WERI-Rb-1 (cell line): ENCODE data around the gene UGT1A6.

Experiments
- DNase-seq: peaks from one replicate; pipeline ENCODE4 v3.0.0-alpha.2; 2020
- H3K27ac ChIP-seq: fragments of 250-450 bp; sonication (Bioruptor Pico); 2 replicates; pipeline ENCODE4 v1.5.1; 2020; ENCODE audit warnings: mild to moderate bottlenecking, moderate library complexity
- H3K27me3 ChIP-seq: fragments of 250-450 bp; sonication (Bioruptor Pico); 2 replicates; pipeline ENCODE4 v1.5.1; 2021; ENCODE audit warnings: mild to moderate bottlenecking, low read depth, moderate library complexity; ENCODE audit not compliant: insufficient read depth, severe bottlenecking
- H3K36me3 ChIP-seq: fragments of 250-450 bp; sonication (Bioruptor Pico); 2 replicates; pipeline ENCODE4 v1.5.1; 2020; ENCODE audit warnings: mild to moderate bottlenecking, moderate library complexity
- H3K4me3 ChIP-seq: 2 replicates; pipeline ENCODE4 v1.5.1; 2011; ENCODE audit warnings: low read depth, mild to moderate bottlenecking, control low read depth, low read length
- H3K9me3 ChIP-seq: fragments of 250-450 bp; sonication (Bioruptor Pico); 2 replicates; pipeline ENCODE4 v1.5.1; 2021; ENCODE audit warnings: mild to moderate bottlenecking, moderate library complexity; ENCODE audit not compliant: severe bottlenecking
- CTCF ChIP-seq: IDR thresholded peaks from 2 replicates; pipeline ENCODE4 v1.5.1; 2011; ENCODE audit warnings: low read depth, mild to moderate bottlenecking, control low read depth, inconsistent platforms, low read length

UGT1A6 gene

GRCh38 chr2:233688341-233688740 is 4.3 kb upstream of the UGT1A6 start:
- DNase-seq, result no peak
- Histone ChIP-seq H3K27ac (no peak overlapping the region), H3K27me3 (no peaks in the 10 kb centered on the region), H3K9me3 (no peaks in the 10 kb centered on the region), H3K36me3 (no peaks in the 10 kb centered on the region), H3K4me3 (no peak overlapping the region)
- no peak for TF ChIP-seq CTCF

DNA sequence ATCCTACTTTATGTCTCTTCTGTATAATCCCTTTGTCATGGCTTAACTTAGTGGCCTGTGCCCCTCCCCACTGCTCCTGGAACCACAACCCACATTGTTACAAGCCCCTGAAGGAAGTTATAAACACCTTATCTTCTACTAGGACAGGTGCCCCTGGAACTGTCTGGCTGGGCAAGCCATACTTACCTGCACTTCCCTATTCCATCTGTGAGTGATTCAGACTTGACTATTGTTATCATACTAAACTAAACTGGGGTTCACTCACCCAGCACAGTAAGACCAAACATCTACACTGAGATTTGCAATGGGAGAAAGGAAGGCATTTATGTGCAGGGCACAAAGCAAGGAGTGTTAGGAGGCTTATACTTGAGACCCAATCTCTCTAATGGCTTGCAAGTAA is 3.7 kb upstream of the UGT1A6 start:
- Histone ChIP-seq H3K4me3 (no peak overlapping the region), H3K27me3 (no peaks in the 10 kb centered on the region), H3K9me3 (no peaks in the 10 kb centered on the region), H3K27ac (no peak overlapping the region), H3K36me3 (no peaks in the 10 kb centered on the region)
- TF ChIP-seq CTCF, result no peak
- no peak for DNase-seq

DNA sequence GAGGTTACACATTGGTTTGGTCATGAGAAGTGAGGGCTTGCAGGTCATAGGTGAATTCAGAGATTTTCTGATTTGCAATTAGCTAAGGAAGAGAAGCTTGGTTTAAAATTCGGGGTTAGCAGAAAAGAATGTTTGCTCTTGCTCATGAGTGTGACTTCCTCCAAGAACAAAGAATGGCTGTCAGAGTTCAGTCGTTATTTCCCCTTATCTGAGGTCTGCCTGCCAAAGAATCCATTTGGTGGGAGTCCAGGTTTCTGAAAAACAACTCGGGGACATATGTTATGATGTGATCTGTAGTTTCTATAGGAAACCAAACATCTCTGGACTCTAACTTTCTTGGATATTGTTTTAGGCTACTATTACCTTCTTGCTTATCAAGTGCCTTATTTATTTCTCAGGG is 3.2 kb upstream of the UGT1A6 start:
- no peaks in the 10 kb centered on the region for H3K36me3 ChIP-seq
- no peaks in the 10 kb centered on the region for H3K9me3 ChIP-seq
- no peaks in the 10 kb centered on the region for H3K27me3 ChIP-seq
- no peak for DNase-seq
- no peak overlapping the region for H3K27ac ChIP-seq
- no peak for TF ChIP-seq CTCF
- no peak overlapping the region for H3K4me3 ChIP-seq

DNA sequence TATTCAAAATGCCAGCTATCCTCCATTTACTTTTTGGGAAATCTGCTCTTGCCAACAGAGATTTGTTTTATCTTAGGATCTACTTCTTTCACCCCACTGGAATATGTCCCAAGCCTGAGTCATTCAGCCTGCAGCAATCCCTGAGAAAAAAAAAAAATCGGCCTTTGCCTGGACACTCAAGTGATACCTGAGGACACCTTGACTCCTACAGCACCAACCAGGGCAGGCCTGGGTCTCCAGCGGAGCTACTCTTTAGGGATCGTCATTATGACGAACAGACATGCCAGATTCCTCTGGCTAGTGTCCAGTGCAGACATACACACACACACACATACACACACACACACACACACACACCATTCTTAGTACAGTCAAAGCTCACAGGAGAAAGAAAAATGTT is 2.2 kb upstream of the UGT1A6 start:
- H3K27me3 ChIP-seq, result no peaks in the 10 kb centered on the region
- no peaks in the 10 kb centered on the region for H3K9me3 ChIP-seq
- TF ChIP-seq CTCF, result no peak
- no peak overlapping the region for H3K27ac ChIP-seq
- no peaks in the 10 kb centered on the region for H3K36me3 ChIP-seq
- DNase-seq, result no peak
- H3K4me3 ChIP-seq, result no peak overlapping the region

DNA sequence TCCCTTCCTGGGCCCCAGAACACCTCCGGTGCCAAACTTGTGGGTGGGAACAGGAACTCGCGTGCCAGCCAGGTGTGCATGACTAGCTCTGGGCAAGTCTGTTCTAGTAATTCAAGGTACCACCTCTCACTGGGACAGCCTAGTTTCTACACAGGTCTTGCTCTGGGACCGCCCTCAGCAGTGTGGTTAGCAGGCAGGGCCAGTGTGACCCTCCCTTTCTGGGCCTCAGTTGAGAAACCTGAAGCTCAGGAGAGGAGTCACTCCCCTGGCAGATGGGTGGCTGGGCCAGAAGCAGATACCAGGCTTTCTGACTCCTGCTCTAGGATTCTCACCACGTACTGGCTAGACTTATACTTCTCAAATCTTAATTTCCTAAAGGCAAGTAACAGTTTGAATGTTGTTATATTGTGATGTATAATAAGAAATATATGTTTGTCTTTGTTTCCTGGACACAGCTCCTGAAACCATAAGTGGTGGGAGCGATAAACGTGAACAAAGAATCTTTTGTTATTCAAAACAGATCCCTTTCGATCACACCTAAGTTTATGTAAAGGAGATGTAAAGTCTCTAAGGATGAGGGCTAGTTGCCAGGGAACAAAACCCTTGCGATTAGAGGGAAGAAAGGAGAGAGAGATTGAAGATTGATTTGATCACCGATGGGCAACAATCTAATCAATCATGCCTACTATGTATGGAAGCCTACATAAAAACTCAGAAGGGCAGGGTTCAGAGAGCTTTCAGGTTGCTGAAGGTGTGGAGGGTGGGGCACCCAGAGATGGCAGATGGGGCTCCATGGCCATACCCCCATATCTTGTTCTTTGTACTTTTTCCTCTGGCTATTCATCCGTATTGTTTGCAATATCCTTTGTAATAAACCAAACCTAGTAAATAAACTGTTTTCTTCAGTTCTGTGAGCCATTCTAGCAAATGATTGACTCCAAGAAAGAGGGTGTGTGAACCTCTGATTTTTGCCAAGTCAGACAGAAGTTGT is 952 bp upstream of the UGT1A6 start:
- DNase-seq, result no peak
- H3K27ac ChIP-seq, result no peak overlapping the region
- no peaks in the 10 kb centered on the region for H3K36me3 ChIP-seq
- H3K4me3 ChIP-seq, result no peak overlapping the region
- H3K9me3 ChIP-seq, result no peaks in the 10 kb centered on the region
- H3K27me3 ChIP-seq, result no peaks in the 10 kb centered on the region
- no peak for TF ChIP-seq CTCF
